Mesothelial cell of epicardium (in vitro differentiated cells): ENCODE data around the gene TENM4. TPM values are rescaled to one million over a fixed set of nuclear protein-coding genes. Genes with fewer than 3 reads are reported as not detected.

Experiments
- DNase-seq, 2 experiments: peaks; one replicate each; pipeline ENCODE4 v3.0.0; 2021; ENCODE audit warnings: low spot score in 2 of 2; ENCODE audit not compliant: unreplicated experiment in 2 of 2
- H3K27ac Mint-ChIP-seq: 2 replicates; pipeline ENCODE4 v1.8.0; 2021; ENCODE audit warnings: mixed read lengths
- H3K27me3 Mint-ChIP-seq: 2 replicates; pipeline ENCODE4 v1.8.0; 2021; ENCODE audit warnings: low read depth, mixed read lengths
- H3K36me3 Mint-ChIP-seq: 2 replicates; pipeline ENCODE4 v1.8.0; 2021; ENCODE audit warnings: mixed read lengths
- H3K4me1 Mint-ChIP-seq: 2 replicates; pipeline ENCODE4 v1.8.0; 2021; ENCODE audit warnings: mixed read lengths
- H3K4me3 Mint-ChIP-seq: 2 replicates; pipeline ENCODE4 v1.8.0; 2021; ENCODE audit warnings: mild to moderate bottlenecking, moderate library complexity, mixed read lengths
- H3K9me3 Mint-ChIP-seq: 2 replicates; pipeline ENCODE4 v1.8.0; 2021; ENCODE audit warnings: mixed read lengths
- CTCF ChIP-seq: fragments of 200-600 bp; sonication (generic); IDR thresholded peaks from one replicate; pipeline ENCODE4 v1.5.0; 2021; ENCODE audit warnings: antibody characterized with exemption; ENCODE audit not compliant: unreplicated experiment
- total RNA-seq: library from RNA; stranded (reverse); gene quantifications from 3 replicates; pipeline ENCODE4 v1.2.1, GENCODE V29; 2021

TENM4 gene
- total RNA-seq, 1 donor from 2014 or later, result 187 TPM

- H3K36me3 Mint-ChIP-seq, result peaks cover 4% of the 10 kb centered on the region
- H3K27me3 Mint-ChIP-seq, result no peaks in the 10 kb centered on the region
- peaks cover 20% of the 10 kb centered on the region for H3K4me1 Mint-ChIP-seq
- H3K4me3 Mint-ChIP-seq, result no peak overlapping the region
- peak overlapping the region; percentile 23 for H3K27ac Mint-ChIP-seq
- DNase-seq, result peak in 1 of 2 experiments; percentile 48
- H3K9me3 Mint-ChIP-seq, result no peaks in the 10 kb centered on the region
- TF ChIP-seq CTCF, result no peak
Measured at GRCh38 chr11:79393362-79394043, 47.3 kb downstream of the TENM4 start.

GRCh38 chr11:79392161-79392560 is 48.7 kb downstream of the TENM4 start:
- DNase-seq, result no peak
- H3K27me3 Mint-ChIP-seq, result no peaks in the 10 kb centered on the region
- no peaks in the 10 kb centered on the region for H3K9me3 Mint-ChIP-seq
- H3K4me3 Mint-ChIP-seq, result no peak overlapping the region
- H3K36me3 Mint-ChIP-seq, result peaks cover 4% of the 10 kb centered on the region
- TF ChIP-seq CTCF, result no peak
- H3K27ac Mint-ChIP-seq, result no peak overlapping the region
- peaks cover 20% of the 10 kb centered on the region for H3K4me1 Mint-ChIP-seq

GRCh38 chr11:79390923-79391322 is 49.9 kb downstream of the TENM4 start:
- H3K36me3 Mint-ChIP-seq, result peaks cover 4% of the 10 kb centered on the region
- H3K27me3 Mint-ChIP-seq, result no peaks in the 10 kb centered on the region
- no peak for TF ChIP-seq CTCF
- no peaks in the 10 kb centered on the region for H3K9me3 Mint-ChIP-seq
- H3K4me1 Mint-ChIP-seq, result peaks cover 20% of the 10 kb centered on the region
- no peak overlapping the region for H3K4me3 Mint-ChIP-seq
- no peak for DNase-seq
- no peak overlapping the region for H3K27ac Mint-ChIP-seq

- H3K36me3 Mint-ChIP-seq, result peaks cover 4% of the 10 kb centered on the region
- H3K9me3 Mint-ChIP-seq, result no peaks in the 10 kb centered on the region
- peaks cover 20% of the 10 kb centered on the region for H3K4me1 Mint-ChIP-seq
- TF ChIP-seq CTCF, result no peak
- no peaks in the 10 kb centered on the region for H3K27me3 Mint-ChIP-seq
- no peak overlapping the region for H3K4me3 Mint-ChIP-seq
- H3K27ac Mint-ChIP-seq, result no peak overlapping the region
- no peak for DNase-seq
Measured at GRCh38 chr11:79390477-79390876, 50.4 kb downstream of the TENM4 start.

- no peak for TF ChIP-seq CTCF
- H3K9me3 Mint-ChIP-seq, result no peaks in the 10 kb centered on the region
- H3K27me3 Mint-ChIP-seq, result no peaks in the 10 kb centered on the region
- no peak overlapping the region for H3K27ac Mint-ChIP-seq
- no peak for DNase-seq
- peaks cover 7% of the 10 kb centered on the region for H3K4me1 Mint-ChIP-seq
- H3K4me3 Mint-ChIP-seq, result no peak overlapping the region
- H3K36me3 Mint-ChIP-seq, result peaks cover 4% of the 10 kb centered on the region
Measured at GRCh38 chr11:79388201-79388600, 52.6 kb downstream of the TENM4 start.
